ENCODE data around the gene INPP5J.

Gene INPP5J

DNA sequence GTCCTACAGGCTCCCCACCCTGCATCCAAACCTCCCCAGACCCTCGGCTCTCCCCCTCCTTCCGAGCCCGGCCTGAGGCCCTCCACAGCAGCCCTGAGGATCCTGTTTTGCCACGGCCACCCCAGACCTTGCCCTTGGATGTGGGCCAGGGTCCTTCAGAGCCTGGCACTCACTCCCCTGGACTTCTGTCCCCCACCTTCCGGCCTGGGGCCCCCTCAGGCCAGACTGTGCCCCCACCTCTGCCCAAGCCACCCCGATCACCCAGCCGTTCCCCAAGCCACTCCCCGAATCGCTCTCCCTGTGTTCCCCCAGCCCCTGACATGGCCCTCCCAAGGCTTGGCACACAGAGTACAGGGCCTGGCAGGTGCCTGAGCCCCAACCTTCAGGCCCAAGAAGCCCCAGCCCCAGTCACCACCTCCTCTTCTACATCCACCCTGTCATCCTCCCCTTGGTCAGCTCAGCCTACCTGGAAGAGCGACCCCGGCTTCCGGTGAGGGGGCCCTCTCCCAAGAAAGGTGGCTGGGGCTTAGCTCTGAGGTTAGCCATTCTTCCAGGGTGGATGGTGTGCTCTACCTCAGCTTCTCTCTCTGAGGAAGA lies 2.9 kb downstream of the INPP5J start:
- no peak for DNase-seq (ENCODE audit: low read depth)

GRCh38 chr22:31126128-31126868 lies 3.5 kb downstream of the INPP5J start:
- no peak for DNase-seq (ENCODE audit: low read depth)

- DNase-seq (ENCODE audit: low read depth), result no peak
Observed at GRCh38 chr22:31126869-31127175, 4.1 kb downstream of the INPP5J start.

- DNase-seq (ENCODE audit: low read depth), result no peak
Observed at GRCh38 chr22:31127181-31127772, 4.5 kb downstream of the INPP5J start.

DNA sequence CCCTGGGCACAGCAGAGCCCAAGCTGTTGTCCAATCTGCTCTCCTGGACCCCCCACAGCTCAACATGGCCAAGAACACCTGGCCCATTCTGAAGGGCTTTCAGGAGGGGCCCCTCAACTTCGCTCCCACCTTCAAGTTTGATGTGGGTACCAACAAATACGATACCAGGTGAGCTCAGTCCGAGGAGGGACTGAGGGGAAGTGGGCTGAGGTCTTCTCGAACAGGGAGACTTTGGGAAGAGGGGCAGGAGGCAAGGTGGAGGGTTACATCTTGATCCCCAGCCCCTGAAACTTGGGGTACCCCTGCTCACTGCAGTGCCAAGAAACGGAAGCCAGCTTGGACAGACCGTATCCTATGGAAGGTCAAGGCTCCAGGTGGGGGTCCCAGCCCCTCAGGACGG lies 5.4 kb downstream of the INPP5J start:
- no peak for DNase-seq (ENCODE audit: low read depth)

DNA sequence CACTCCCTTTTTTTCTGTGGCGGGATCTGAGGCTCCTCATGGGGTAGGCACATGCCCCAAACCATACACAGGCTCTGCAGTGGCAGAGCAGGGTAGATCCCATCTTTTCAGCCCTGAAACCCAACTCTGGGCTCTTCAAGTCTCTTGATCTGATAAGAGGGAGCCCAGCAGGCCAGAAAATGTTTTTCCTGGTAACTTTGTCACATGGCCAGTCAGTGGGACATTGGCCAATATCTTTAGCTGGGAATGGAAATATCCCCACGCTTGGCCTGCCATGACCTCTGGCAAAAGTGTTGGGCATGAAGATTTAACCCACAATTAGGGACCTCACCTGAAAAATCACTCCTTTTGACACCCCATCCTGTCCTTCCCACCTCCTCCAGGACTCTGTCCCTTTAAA lies 8.1 kb downstream of the INPP5J start:
- no peak for DNase-seq (ENCODE audit: low read depth)

DNA sequence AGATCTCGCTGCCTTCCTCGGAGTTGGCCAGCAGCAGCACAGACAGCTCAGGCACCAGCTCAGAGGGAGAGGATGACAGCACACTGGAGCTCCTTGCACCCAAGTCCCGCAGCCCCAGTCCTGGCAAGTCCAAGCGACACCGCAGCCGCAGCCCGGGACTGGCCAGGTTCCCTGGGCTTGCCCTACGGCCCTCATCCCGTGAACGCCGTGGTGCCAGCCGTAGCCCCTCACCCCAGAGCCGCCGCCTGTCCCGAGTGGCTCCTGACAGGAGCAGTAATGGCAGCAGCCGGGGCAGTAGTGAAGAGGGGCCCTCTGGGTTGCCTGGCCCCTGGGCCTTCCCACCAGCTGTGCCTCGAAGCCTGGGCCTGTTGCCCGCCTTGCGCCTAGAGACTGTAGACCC lies 11.1 kb downstream of the INPP5J start:
- DNase-seq (ENCODE audit: low read depth), result no peak

- no peak for DNase-seq (ENCODE audit: low read depth)
Observed at GRCh38 chr22:31134688-31135087, 11.9 kb downstream of the INPP5J start.

DNA sequence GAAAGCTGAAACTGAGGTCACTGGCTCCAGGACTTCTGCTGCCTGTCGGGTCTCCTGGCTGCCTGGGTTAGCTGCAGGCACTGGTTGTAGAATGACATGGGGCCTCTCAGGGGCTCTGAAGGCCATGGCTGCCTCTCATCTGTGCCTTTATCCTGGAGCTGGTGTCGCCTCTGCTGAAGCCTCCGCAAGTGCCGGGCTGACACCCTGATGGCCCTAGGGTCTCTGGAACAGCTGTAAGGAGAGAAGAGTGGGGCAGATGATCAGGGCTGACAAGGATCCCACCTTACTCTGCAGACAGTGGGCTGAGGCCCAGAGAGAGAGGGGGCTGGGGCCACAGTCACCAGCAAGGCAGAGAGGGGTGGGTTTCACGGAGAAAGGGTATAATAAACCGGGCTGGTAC lies 12.9 kb downstream of the INPP5J start:
- DNase-seq (ENCODE audit: low read depth), result no peak

- no peak for DNase-seq (ENCODE audit: low read depth)
Observed at GRCh38 chr22:31136155-31136554, 13.4 kb downstream of the INPP5J start.

GRCh38 chr22:31136711-31137110 lies 13.9 kb downstream of the INPP5J start:
- DNase-seq (ENCODE audit: low read depth), result no peak

- DNase-seq (ENCODE audit: low read depth), result no peak
Observed at GRCh38 chr22:31137721-31138120, 15.0 kb downstream of the INPP5J start.

GRCh38 chr22:31138126-31138525 lies 15.4 kb downstream of the INPP5J start:
- DNase-seq (ENCODE audit: low read depth), result no peak

GRCh38 chr22:31139066-31139465 lies 16.3 kb downstream of the INPP5J start:
- no peak for DNase-seq (ENCODE audit: low read depth)

DNA sequence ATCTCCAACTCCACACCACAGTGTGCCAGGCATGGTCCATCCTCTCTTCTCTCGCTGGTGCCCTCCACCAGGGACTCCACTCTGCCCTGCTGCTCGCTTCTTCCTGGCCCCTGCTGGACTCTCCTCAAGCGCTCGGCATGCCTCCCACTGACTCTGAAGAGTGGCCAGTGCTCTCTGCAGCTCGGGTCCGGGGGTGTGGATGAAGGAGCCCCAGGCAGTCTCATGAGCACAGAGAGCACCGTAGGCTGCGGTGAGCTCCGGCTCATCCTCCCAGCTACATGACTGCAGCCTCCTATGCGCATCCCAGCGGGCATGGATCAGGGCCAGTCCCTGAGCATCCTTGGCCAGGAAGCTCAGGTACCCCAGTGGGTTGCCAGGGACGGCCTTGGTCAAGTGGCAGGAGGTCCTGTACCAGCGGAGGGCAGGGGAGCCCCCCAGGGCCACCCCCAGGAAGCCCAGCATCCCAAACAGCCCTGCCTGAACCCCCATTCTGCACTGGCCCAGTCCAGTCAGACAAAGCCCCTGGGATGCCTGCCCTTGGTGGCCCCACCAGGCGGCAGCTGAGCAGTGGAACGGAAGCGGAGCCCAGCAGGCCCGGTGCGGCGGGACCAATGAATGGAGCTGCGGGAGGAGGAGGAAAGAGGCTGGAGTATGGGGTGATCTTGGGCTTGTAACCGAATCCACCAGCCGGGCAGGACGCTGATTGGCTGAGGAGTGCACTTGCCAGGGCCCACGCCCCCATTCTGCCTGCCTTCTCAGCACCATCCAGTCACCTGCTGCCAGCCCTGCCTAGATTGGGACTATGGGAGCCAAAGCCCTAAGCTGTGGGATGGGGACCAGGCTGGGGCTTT lies 17.3 kb downstream of the INPP5J start, which contains the start of gene PLA2G3:
PLA2G3 (minus strand) TSS at position 643 of the 851 bp plus-strand sequence; CDS start at position 489, 154 bp downstream.
- DNase-seq (ENCODE audit: low read depth), result no peak

DNA sequence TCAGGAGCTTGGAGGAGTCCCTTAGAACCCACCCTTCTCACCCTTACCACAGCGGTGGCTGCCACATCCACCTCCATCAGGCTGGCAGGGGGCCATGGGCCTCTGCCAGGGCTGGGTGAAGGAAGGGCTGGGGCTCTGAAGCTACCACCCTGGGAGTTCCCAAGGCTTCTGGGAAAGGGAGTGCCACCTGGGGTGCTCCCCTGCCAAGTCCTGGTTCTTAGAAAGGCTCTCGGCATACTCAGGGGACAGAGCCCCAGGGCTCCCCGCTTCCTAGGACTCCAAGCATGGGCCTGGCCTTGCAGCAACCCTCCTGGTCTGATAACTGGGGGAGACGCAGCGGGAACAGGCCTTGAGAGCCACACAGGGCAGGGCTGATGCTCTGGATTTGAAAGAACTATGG lies 18.0 kb downstream of the INPP5J start:
- no peak for DNase-seq (ENCODE audit: low read depth)

DNA sequence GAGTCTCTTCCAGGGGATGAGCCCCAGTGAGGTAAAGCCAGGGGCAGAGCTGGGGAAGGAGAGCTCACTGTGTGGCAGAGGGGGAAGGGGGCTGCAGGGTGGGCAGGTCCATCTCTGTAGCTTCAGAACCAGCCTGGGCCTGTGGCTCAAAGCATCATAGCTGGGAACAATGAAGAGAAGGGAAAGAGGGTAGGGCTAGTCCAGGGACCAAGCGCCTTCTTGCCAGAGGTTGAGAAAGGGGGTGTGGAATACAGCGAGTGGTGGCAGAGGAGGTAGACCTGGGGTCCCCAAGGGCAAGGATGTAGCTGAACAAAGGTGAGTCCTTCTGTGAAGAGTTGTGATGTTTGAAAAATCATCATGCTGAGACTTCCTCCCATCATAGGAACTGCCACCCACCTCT lies 18.8 kb downstream of the INPP5J start:
- no peak for DNase-seq (ENCODE audit: low read depth)

DNA sequence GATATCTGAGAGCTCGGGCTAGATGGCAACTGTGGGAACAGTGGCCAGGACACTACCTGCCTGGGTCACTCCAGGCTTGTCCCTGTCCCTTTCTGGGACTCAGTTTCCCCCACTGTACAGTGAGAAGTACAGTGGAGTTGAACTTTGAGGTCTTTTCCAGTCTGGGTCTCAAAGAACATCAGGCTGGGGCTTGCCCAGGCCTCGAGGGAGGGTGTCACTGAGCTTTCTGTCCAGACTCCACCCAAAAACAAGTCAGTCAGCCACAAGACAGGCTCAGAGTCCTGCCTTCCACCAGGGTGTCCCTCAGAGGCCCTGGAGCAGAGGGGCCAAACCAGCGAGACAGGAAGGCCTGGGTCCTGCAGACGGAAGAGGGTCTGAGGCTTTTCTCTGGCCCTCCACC lies 19.5 kb downstream of the INPP5J start:
- no peak for DNase-seq (ENCODE audit: low read depth)

DNA sequence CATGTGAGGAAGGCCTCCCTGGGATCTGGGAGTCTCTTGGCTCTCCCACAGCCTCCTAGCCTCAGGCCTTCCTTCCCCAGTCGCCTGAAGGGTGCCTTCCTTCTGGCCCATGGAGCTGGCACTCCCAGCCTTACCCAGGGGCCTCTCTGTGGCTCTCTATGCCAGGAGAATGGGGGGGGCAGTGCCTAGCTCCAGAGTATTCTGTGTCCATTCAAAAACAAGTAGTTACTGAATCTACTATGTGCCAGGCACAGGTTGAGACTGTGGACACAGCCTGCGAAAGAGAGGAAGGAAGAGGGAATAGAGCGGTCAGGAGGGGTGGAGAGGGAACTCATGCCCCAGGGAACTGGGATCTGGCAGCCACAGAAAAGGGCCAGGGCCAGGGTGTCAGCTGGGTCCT lies 20.3 kb downstream of the INPP5J start:
- no peak for DNase-seq (ENCODE audit: low read depth)

GRCh38 chr22:31143537-31143936 lies 20.8 kb downstream of the INPP5J start:
- DNase-seq (ENCODE audit: low read depth), result no peak

- DNase-seq (ENCODE audit: low read depth), result no peak
Observed at GRCh38 chr22:31144223-31144622, 21.5 kb downstream of the INPP5J start.

DNA sequence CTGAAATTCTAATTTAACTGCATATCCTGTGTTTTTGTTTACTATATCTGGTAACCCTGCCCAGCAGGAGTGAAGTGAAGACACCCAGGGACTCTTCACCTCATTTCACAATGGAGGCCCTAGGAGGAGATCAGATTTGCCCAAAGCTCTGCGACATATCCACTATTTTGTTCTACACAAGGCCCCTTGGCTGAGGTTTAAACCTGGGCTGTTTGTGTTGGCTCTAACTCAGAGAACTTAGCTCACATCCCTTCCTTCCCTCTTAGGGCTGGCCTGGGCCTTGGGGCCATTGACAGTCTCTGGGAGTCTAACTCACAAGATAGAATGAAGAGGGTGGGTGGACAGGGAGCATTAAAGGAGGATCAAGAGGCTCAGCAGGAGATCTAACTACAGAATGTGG lies 25.7 kb downstream of the INPP5J start:
- DNase-seq (ENCODE audit: low read depth), result no peak
